GM21723 (cell line): ENCODE data around the gene CTH.
"Not testable (repeated sequence)": the region's sequence is repeated elsewhere in the genome, so short reads cannot be mapped to it uniquely, and the experiment has no call there.

Experiments
- ATAC-seq: cut with Tn5 transposase; IDR thresholded peaks from one replicate; pipeline ENCODE4 v1.9.1; 2021; ENCODE audit warnings: mild to moderate bottlenecking, moderate library complexity; ENCODE audit not compliant: unreplicated experiment

CTH gene

GRCh38 chr1:70410604-70411359 lies at the start of gene CTH:
Gene CTH (plus strand): TSS chr1:70411268. CDS start chr1:70411416, 148 bp downstream.
- ATAC-seq: peak; percentile 96

- ATAC-seq: no peak
Observed at GRCh38 chr1:70361727-70362398, 49.2 kb upstream of the CTH start.

GRCh38 chr1:70364439-70364838 lies 46.6 kb upstream of the CTH start:
- ATAC-seq: no peak

GRCh38 chr1:70366425-70366952 lies 44.6 kb upstream of the CTH start:
- ATAC-seq: not testable (repeated sequence)

- ATAC-seq: not testable (repeated sequence)
Observed at GRCh38 chr1:70366997-70367396, 44.1 kb upstream of the CTH start.

GRCh38 chr1:70367397-70367796 lies 43.7 kb upstream of the CTH start:
- not testable (repeated sequence) for ATAC-seq

- not testable (repeated sequence) for ATAC-seq
Observed at GRCh38 chr1:70371586-70371985, 39.5 kb upstream of the CTH start.

GRCh38 chr1:70372426-70372825 lies 38.6 kb upstream of the CTH start:
- ATAC-seq: no peak

GRCh38 chr1:70373580-70373979 lies 37.5 kb upstream of the CTH start:
- not testable (repeated sequence) for ATAC-seq

- ATAC-seq: no peak
Observed at GRCh38 chr1:70376196-70376595, 34.9 kb upstream of the CTH start.

GRCh38 chr1:70382682-70383081 lies 28.4 kb upstream of the CTH start:
- peak; percentile 90 for ATAC-seq

- no peak for ATAC-seq
Observed at GRCh38 chr1:70383483-70383882, 27.6 kb upstream of the CTH start.

GRCh38 chr1:70384542-70384941 lies 26.5 kb upstream of the CTH start:
- no peak for ATAC-seq

GRCh38 chr1:70385477-70385876 lies 25.6 kb upstream of the CTH start:
- ATAC-seq: no peak

- no peak for ATAC-seq
Observed at GRCh38 chr1:70386121-70386520, 24.9 kb upstream of the CTH start.

- ATAC-seq: no peak
Observed at GRCh38 chr1:70387507-70387906, 23.6 kb upstream of the CTH start.

GRCh38 chr1:70392626-70393025 lies 18.4 kb upstream of the CTH start:
- no peak for ATAC-seq

- ATAC-seq: no peak
Observed at GRCh38 chr1:70396607-70397006, 14.5 kb upstream of the CTH start.

GRCh38 chr1:70397013-70397412 lies 14.1 kb upstream of the CTH start:
- ATAC-seq: no peak

GRCh38 chr1:70400335-70400734 lies 10.7 kb upstream of the CTH start:
- ATAC-seq: no peak

GRCh38 chr1:70401974-70402373 lies 9.1 kb upstream of the CTH start:
- no peak for ATAC-seq

GRCh38 chr1:70403759-70404158 lies 7.3 kb upstream of the CTH start:
- ATAC-seq: no peak
